H1 (cell line): Measurements from ENCODE around the gene ANKRD9. TPM values are rescaled to one million over a fixed set of nuclear protein-coding genes. Genes with fewer than 3 reads are reported as not detected.

Source experiments
- CTCF ChIA-PET: fragments of 300-600 bp; sonication (Branson Sonifier 250); formaldehyde crosslinking; loops from one replicate; lab custom pipeline; 2021; ENCODE audit not compliant: partially characterized antibody; lab: Charles Lee
- POLR2A ChIA-PET: fragments of 300-600 bp; sonication (Branson Sonifier 250); formaldehyde crosslinking; loops from one replicate; lab custom pipeline; 2021; ENCODE audit warnings: inconsistent platforms; ENCODE audit not compliant: partially characterized antibody; lab: Charles Lee
- DNase-seq, 2 experiments: peaks; one replicate each; pipeline versions ENCODE4 v3.0.0 to v3.0.0-alpha.2; 2010 to 2022; ENCODE audit warnings: low spot score in 2 of 2, low read depth in 1 of 2, mixed read lengths in 1 of 2
- FAIRE-seq: peaks from 2 replicates; lab custom pipeline; 2011; peaks lifted over from hg19 to GRCh38; lab: Jason Lieb, UNC
- H2AFZ ChIP-seq: 2 replicates; pipeline ENCODE4 v1.8.1; 2012; ENCODE audit warnings: low read length, inconsistent platforms
- H2AK5ac ChIP-seq: 2 replicates; pipeline ENCODE4 v1.6.1; 2013; ENCODE audit warnings: low read depth, low read length
- H2BK120ac ChIP-seq: replicated peaks from 2 replicates; pipeline ENCODE3; 2013; ENCODE audit warnings: low read depth, low read length, inconsistent platforms
- H2BK12ac ChIP-seq: 2 replicates; pipeline ENCODE4 v1.6.1; 2013; ENCODE audit warnings: low read depth, low read length
- H2BK15ac ChIP-seq: 2 replicates; pipeline ENCODE4 v1.6.1; 2013; ENCODE audit warnings: low read length
- H2BK20ac ChIP-seq: 2 replicates; pipeline ENCODE4 v1.6.1; 2013; ENCODE audit warnings: low read length
- H2BK5ac ChIP-seq: 2 replicates; pipeline ENCODE4 v1.6.1; 2013; ENCODE audit warnings: low read depth, low read length
- H3K14ac ChIP-seq: 2 replicates; pipeline ENCODE4 v1.6.1; 2013; ENCODE audit warnings: inconsistent platforms; ENCODE audit not compliant: insufficient read length
- H3K18ac ChIP-seq: 2 replicates; pipeline ENCODE4 v1.6.1; 2013; ENCODE audit warnings: low read length; ENCODE audit errors: extremely low read depth
- H3K23ac ChIP-seq: 2 replicates; pipeline ENCODE4 v1.6.1; 2013; ENCODE audit warnings: inconsistent platforms; ENCODE audit not compliant: insufficient read length
- H3K23me2 ChIP-seq: 2 replicates; pipeline ENCODE4 v1.6.1; 2013; ENCODE audit warnings: low read depth, low read length
- H3K27ac ChIP-seq: 2 replicates; pipeline ENCODE4 v1.6.1; 2011; ENCODE audit warnings: low read depth, low read length, inconsistent platforms
- H3K27me3 ChIP-seq, 4 experiments: replicated peaks in 1 of 4; 1 replicate in 1 of 4; 2 replicates in 3 of 4; pipeline versions ENCODE4 v1.6.1 to v1.8.1; 2011 to 2013; ENCODE audit warnings: low read length in 3 of 4, mild to moderate bottlenecking in 3 of 4, inconsistent platforms in 2 of 4, mixed read lengths in 2 of 4, moderate library complexity in 1 of 4; ENCODE audit not compliant: control insufficient read depth in 3 of 4, insufficient read depth in 3 of 4; ENCODE audit errors: extremely low read depth in 1 of 4
- H3K36me3 ChIP-seq, 4 experiments: 2 replicates each; pipeline versions ENCODE4 v1.6.1 to v1.8.1; 2011 to 2013; ENCODE audit warnings: mild to moderate bottlenecking in 4 of 4, low read length in 3 of 4, moderate library complexity in 2 of 4, control low read depth in 1 of 4, inconsistent platforms in 1 of 4; ENCODE audit not compliant: insufficient read depth in 4 of 4, control insufficient read depth in 2 of 4
- H3K4ac ChIP-seq: replicated peaks from 2 replicates; pipeline ENCODE3; 2013; ENCODE audit warnings: low read length, low read depth, mixed read lengths, inconsistent platforms; ENCODE audit not compliant: insufficient read length
- H3K4me1 ChIP-seq, 4 experiments: replicated peaks in 1 of 4; 1 replicate in 1 of 4; 2 replicates in 3 of 4; pipeline versions ENCODE4 v1.6.1 to v1.8.1; 2011 to 2013; ENCODE audit warnings: low read length in 3 of 4, inconsistent platforms in 2 of 4, mixed read lengths in 1 of 4; ENCODE audit not compliant: insufficient read depth in 4 of 4, control insufficient read depth in 3 of 4
- H3K4me2 ChIP-seq, 2 experiments: 2 replicates each; pipeline versions ENCODE4 v1.6.1 to v1.8.1; 2011 to 2013; ENCODE audit warnings: low read depth in 2 of 2, low read length in 2 of 2, control low read depth in 1 of 2, inconsistent platforms in 1 of 2, mild to moderate bottlenecking in 1 of 2; ENCODE audit not compliant: insufficient read depth in 1 of 2
- H3K4me3 ChIP-seq, 4 experiments: fragments of 200-600, 300-600 bp in 1 of 4; sonication (generic), shearing (Covaris generic), sonication (Bioruptor Twin) in 1 of 4; 2 replicates each; pipeline versions ENCODE4 v1.5.1 to v1.8.1; 2011 to 2016; ENCODE audit warnings: low read length in 4 of 4, low read depth in 3 of 4, control low read depth in 2 of 4, inconsistent platforms in 2 of 4, mild to moderate bottlenecking in 2 of 4, mixed read lengths in 1 of 4, moderate library complexity in 1 of 4; ENCODE audit not compliant: insufficient read depth in 2 of 4; ENCODE audit errors: extremely low read depth in 1 of 4
- H3K56ac ChIP-seq: replicated peaks from 2 replicates; pipeline ENCODE3; 2013; ENCODE audit warnings: low read depth, mild to moderate bottlenecking, mixed read lengths, low read length, inconsistent platforms; ENCODE audit not compliant: insufficient read length
- H3K79me1 ChIP-seq: 2 replicates; pipeline ENCODE4 v1.6.1; 2013; ENCODE audit warnings: low read depth, low read length, control low read depth
- H3K79me2 ChIP-seq, 2 experiments: 2 replicates each; pipeline versions ENCODE4 v1.6.1 to v1.8.1; 2012 to 2013; ENCODE audit warnings: low read length in 2 of 2, mild to moderate bottlenecking in 2 of 2, inconsistent platforms in 1 of 2; ENCODE audit not compliant: insufficient read depth in 2 of 2, control insufficient read depth in 1 of 2
- H3K9ac ChIP-seq, 4 experiments: replicated peaks in 1 of 4; 1 replicate in 1 of 4; 2 replicates in 3 of 4; pipeline versions ENCODE4 v1.6.1 to v1.8.1; 2011 to 2013; ENCODE audit warnings: low read depth in 3 of 4, low read length in 3 of 4, control low read depth in 2 of 4, mild to moderate bottlenecking in 2 of 4, moderate library complexity in 2 of 4, inconsistent platforms in 1 of 4; ENCODE audit errors: extremely low read depth in 1 of 4
- H3K9me3 ChIP-seq, 2 experiments: 2 replicates each; pipeline versions ENCODE4 v1.6.1 to v1.8.1; 2012 to 2013; ENCODE audit warnings: mild to moderate bottlenecking in 2 of 2, moderate library complexity in 2 of 2, control low read depth in 1 of 2, inconsistent platforms in 1 of 2, low read depth in 1 of 2, low read length in 1 of 2, mixed read lengths in 1 of 2; ENCODE audit not compliant: insufficient read depth in 2 of 2
- H4K20me1 ChIP-seq, 2 experiments: replicated peaks in 1 of 2; 2 replicates each; pipeline versions ENCODE3 to v1.8.1; 2011 to 2013; ENCODE audit warnings: inconsistent platforms in 2 of 2, low read length in 2 of 2, mild to moderate bottlenecking in 1 of 2; ENCODE audit not compliant: insufficient read depth in 2 of 2, control insufficient read depth in 1 of 2
- H4K5ac ChIP-seq: 2 replicates; pipeline ENCODE4 v1.6.1; 2013; ENCODE audit warnings: low read length, low read depth, mixed read lengths, inconsistent platforms; ENCODE audit not compliant: insufficient read length
- H4K8ac ChIP-seq: 2 replicates; pipeline ENCODE4 v1.8.0; 2013; ENCODE audit warnings: mild to moderate bottlenecking, moderate library complexity, low read length, inconsistent platforms; ENCODE audit not compliant: insufficient read depth; ENCODE audit errors: extremely low read depth
- H4K91ac ChIP-seq: replicated peaks from 2 replicates; pipeline ENCODE3; 2013; ENCODE audit warnings: low read length, mixed read lengths, inconsistent platforms; ENCODE audit not compliant: insufficient read length
- CEBPB ChIP-seq: IDR thresholded peaks from 2 replicates; pipeline ENCODE4 v1.6.1; 2012; ENCODE audit warnings: low read depth, low read length
- CHD1 ChIP-seq: IDR thresholded peaks from 2 replicates; pipeline ENCODE4 v1.6.1; 2012; ENCODE audit warnings: low read depth, low read length, improper control_type of control experiment
- CHD2 ChIP-seq: IDR thresholded peaks from 2 replicates; pipeline ENCODE4 v1.6.1; 2012; ENCODE audit warnings: low read length, improper control_type of control experiment
- GABPA ChIP-seq: IDR thresholded peaks from 2 replicates; pipeline ENCODE4 v1.6.1; 2011; ENCODE audit warnings: mild to moderate bottlenecking, low read length, moderate library complexity, borderline replicate concordance; ENCODE audit not compliant: insufficient read depth
- JUN ChIP-seq: IDR thresholded peaks from 2 replicates; pipeline ENCODE4 v1.6.1; 2011; ENCODE audit warnings: low read depth, mild to moderate bottlenecking, improper control_type of control experiment, low read length
- KDM1A ChIP-seq: fragments of 200-600, 300-600 bp; sonication (generic); IDR thresholded peaks from 2 replicates; pipeline ENCODE4 v1.7.1; 2016; ENCODE audit warnings: mild to moderate bottlenecking, low read length, borderline replicate concordance
- NANOG ChIP-seq: IDR thresholded peaks from 2 replicates; pipeline ENCODE4 v1.6.1; 2011; ENCODE audit warnings: low read length, low read depth, mild to moderate bottlenecking, inconsistent platforms; ENCODE audit not compliant: insufficient read depth, poor library complexity, severe bottlenecking
- TAF1 ChIP-seq: IDR thresholded peaks from 2 replicates; pipeline ENCODE4 v1.6.1; 2011; ENCODE audit warnings: mild to moderate bottlenecking, low read depth, low read length
- TAF7 ChIP-seq: optimal IDR thresholded peaks from 2 replicates; pipeline ENCODE3; 2011; ENCODE audit warnings: low read depth, mild to moderate bottlenecking, inconsistent platforms, low read length, moderate library complexity, borderline replicate concordance
- TBP ChIP-seq: IDR thresholded peaks from 2 replicates; pipeline ENCODE4 v1.6.1; 2011; ENCODE audit warnings: low read depth, low read length, improper control_type of control experiment
- TEAD4 ChIP-seq: IDR thresholded peaks from 2 replicates; pipeline ENCODE4 v1.6.1; 2012; ENCODE audit warnings: low read depth, low read length, inconsistent platforms, mixed read lengths
- USF2 ChIP-seq: IDR thresholded peaks from 2 replicates; pipeline ENCODE4 v1.6.1; 2011; ENCODE audit warnings: low read length, improper control_type of control experiment
- WGBS, 2 experiments: shearing (Covaris generic) in 1 of 2; methylation state at CpG; one replicate each; pipeline versions ENCODE4 v1.1.6 to v1.1.7; 2013 to 2015; ENCODE audit warnings: low lambda C conversion rate in 2 of 2, mixed read lengths in 2 of 2, inconsistent platforms in 1 of 2, low coverage in 1 of 2, missing lambda C conversion rate in 1 of 2; ENCODE audit not compliant: insufficient replicate concordance in 2 of 2, insufficient coverage in 1 of 2, insufficient read length in 1 of 2; ENCODE audit errors: extremely low coverage in 1 of 2, missing lambda C conversion rate in 1 of 2; 5-methylcytosine and 5-hydroxymethylcytosine counted together
- polyA plus RNA-seq, 7 experiments: library from polyadenylated mRNA; depleted of rRNA in 3 of 7; stranded (reverse) in 5 of 7; unstranded in 2 of 7; fragments of >200 nt in 5 of 7; fragments of 200-250 nt in 2 of 7; gene quantifications; 1 replicate in 5 of 7; 2 replicates in 1 of 7; 4 replicates in 1 of 7; pipeline versions ENCODE4 v1.2.1 to v1.2.3, GENCODE V29; 2011 to 2013; ENCODE audit warnings: missing spikeins in 2 of 7, mixed read lengths in 2 of 7
- total RNA-seq: library from RNA; stranded (reverse); fragmentation: NEBNext Ultra II Directional; extraction: Animal tissue kit (Norgen Biotek cat#: 25700); gene quantifications from 2 replicates; pipeline ENCODE4 v1.2.1, GENCODE V29; 2021

Gene ANKRD9
- total and polyA plus RNA-seq, 2 of the 8 experiments (the other 6 are each of a cell fraction or from before 2014, with no cell fraction given) = 37.0 to 41.8 TPM

DNA sequence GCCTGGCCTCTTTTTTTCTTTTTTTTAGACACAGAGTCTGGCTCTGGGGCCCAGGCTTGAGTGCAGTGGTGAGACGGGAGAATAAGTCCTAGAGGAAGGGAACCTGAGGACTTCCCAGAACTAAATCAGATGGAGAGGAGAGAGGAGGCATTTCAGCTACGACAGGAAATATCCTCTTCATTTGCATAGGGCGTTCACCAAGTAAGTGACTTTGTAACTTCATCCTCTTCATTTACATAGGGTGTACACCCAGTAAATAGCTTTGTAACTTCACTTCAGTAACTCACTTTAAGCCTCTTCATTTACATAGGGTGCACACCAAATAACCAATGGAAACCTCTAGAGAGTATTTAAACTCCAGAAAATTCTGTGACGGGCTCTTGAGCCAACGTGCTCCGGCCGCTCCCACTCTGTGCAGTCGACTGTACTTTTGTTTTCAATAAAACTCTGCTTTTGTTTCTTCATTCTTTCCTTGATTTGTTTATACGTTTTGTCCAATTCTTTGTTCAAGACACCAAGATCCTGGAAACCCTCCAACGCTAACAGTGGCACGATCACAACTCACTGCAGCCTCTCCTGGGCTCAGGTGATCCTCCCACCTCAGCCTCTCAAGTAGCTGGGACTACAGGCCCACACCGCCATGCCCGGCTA, 21.4 kb upstream of the ANKRD9 start:
- H3K27me3 ChIP-seq = no peaks in the 10 kb centered on the region
- WGBS, 2 experiments = 90% methylated on average over 13 of the region's 13 CpGs; no CpG with 5 or more reads in 1 of the 2 experiments
- H3K4me2 ChIP-seq = no peak overlapping the region
- no peaks in the 10 kb centered on the region for H3K9me3 ChIP-seq
- H3K4me1 ChIP-seq = peaks cover 0 to under 1% (median 0%) of the 10 kb centered on the region in 4 experiments; a peak in 1 of 7 replicates
- H3K36me3 ChIP-seq = no peaks in the 10 kb centered on the region
- no peaks in the 10 kb centered on the region for H3K79me2 ChIP-seq
- no peak overlapping the region for H4K91ac ChIP-seq
- CTCF ChIA-PET = interaction anchor here (1.5 to 2.4 kb wide), 2 partner anchors 16 to 64 kb away, joined by 5 to 6 read pairs; no protein-coding TSS in a partner anchor
- H2AFZ ChIP-seq = no peak overlapping the region
- H3K27ac ChIP-seq = no peak overlapping the region
- no peak overlapping the region for H2BK15ac ChIP-seq
- H3K79me1 ChIP-seq = no peaks in the 10 kb centered on the region
- POLR2A ChIA-PET = interaction anchor here (1.1 kb wide), 1 partner anchor 30 kb away, joined by 3 read pairs; no protein-coding TSS in a partner anchor
- H4K5ac ChIP-seq = no peak overlapping the region
- TF ChIP-seq CHD1 (no peak), CEBPB (no peak), NANOG (no peak), GABPA (no peak), TAF7 (no peak), TAF1 (no peak), CHD2 (no peak), TBP (no peak), KDM1A (no peak), JUN (no peak), TEAD4 (no peak), USF2 (no peak)
- no peak overlapping the region for H3K56ac ChIP-seq
- no peak overlapping the region for H3K9ac ChIP-seq
- no peak overlapping the region for H2BK20ac ChIP-seq
- H3K23ac ChIP-seq = no peak overlapping the region
- no peak for DNase-seq
- H2BK120ac ChIP-seq = no peak overlapping the region
- no peak overlapping the region for H3K4ac ChIP-seq
- FAIRE-seq = no peak
- no peak overlapping the region for H2BK5ac ChIP-seq
- no peaks in the 10 kb centered on the region for H3K23me2 ChIP-seq
- no peak overlapping the region for H3K18ac ChIP-seq
- H2AK5ac ChIP-seq = no peak overlapping the region
- H4K20me1 ChIP-seq = no peaks in the 10 kb centered on the region
- H2BK12ac ChIP-seq = no peak overlapping the region
- H3K4me3 ChIP-seq = no peak overlapping the region
- no peak overlapping the region for H3K14ac ChIP-seq
- H4K8ac ChIP-seq = no peak overlapping the region
